Measurements from ENCODE around the gene ABCA13. TPM values are rescaled to one million over a fixed set of nuclear protein-coding genes. Genes with fewer than 3 reads are reported as not detected.

The ABCA13 gene
- total RNA-seq, 1 donor from 2014 or later = 0.35 TPM

- Histone ChIP-seq H3K4me1 (no peaks in the 10 kb centered on the region), H3K27me3 (no peaks in the 10 kb centered on the region), H3K9me3 (no peaks in the 10 kb centered on the region), H3K4me3 (no peak overlapping the region), H3K36me3 (no peaks in the 10 kb centered on the region), H3K27ac (no peak overlapping the region)
- no peak for DNase-seq
- ATAC-seq = no peak
- TF ChIP-seq CTCF (IDR thresholded peaks at IDR 0.05) = no peak
- intact Hi-C loops (cut with DNase I) = no loop called here
These were observed 134.4 kb downstream of the ABCA13 start for GRCh38 chr7:48305661-48306060.

- intact Hi-C loops (cut with DNase I) = no loop called here
- no peak for TF ChIP-seq CTCF (IDR thresholded peaks at IDR 0.05)
- Histone ChIP-seq H3K4me3 (no peak overlapping the region), H3K36me3 (no peaks in the 10 kb centered on the region), H3K4me1 (no peaks in the 10 kb centered on the region), H3K27ac (no peak overlapping the region), H3K27me3 (no peaks in the 10 kb centered on the region), H3K9me3 (no peaks in the 10 kb centered on the region)
- ATAC-seq = no peak
- no peak for DNase-seq
These were observed 135.9 kb downstream of the ABCA13 start for GRCh38 chr7:48307041-48307714.

GRCh38 chr7:48309720-48310119 is 138.5 kb downstream of the ABCA13 start:
- ATAC-seq (no peak), DNase-seq (no peak)
- H3K36me3 ChIP-seq = no peaks in the 10 kb centered on the region
- TF ChIP-seq CTCF (IDR thresholded peaks at IDR 0.05) = no peak
- no peaks in the 10 kb centered on the region for H3K9me3 ChIP-seq
- H3K4me1 ChIP-seq = no peaks in the 10 kb centered on the region
- intact Hi-C loops (cut with DNase I) = no loop called here
- no peak overlapping the region for H3K27ac ChIP-seq
- no peak overlapping the region for H3K4me3 ChIP-seq
- H3K27me3 ChIP-seq = no peaks in the 10 kb centered on the region

- TF ChIP-seq CTCF (IDR thresholded peaks at IDR 0.05) = no peak
- no peak for ATAC-seq
- H3K36me3 ChIP-seq = no peaks in the 10 kb centered on the region
- no peaks in the 10 kb centered on the region for H3K27me3 ChIP-seq
- no peak overlapping the region for H3K4me3 ChIP-seq
- H3K27ac ChIP-seq = no peak overlapping the region
- no peak for DNase-seq
- intact Hi-C loops (cut with DNase I) = no loop called here
- H3K9me3 ChIP-seq = no peaks in the 10 kb centered on the region
- H3K4me1 ChIP-seq = no peaks in the 10 kb centered on the region
These were observed 140.3 kb downstream of the ABCA13 start for GRCh38 chr7:48311464-48312100.

DNA sequence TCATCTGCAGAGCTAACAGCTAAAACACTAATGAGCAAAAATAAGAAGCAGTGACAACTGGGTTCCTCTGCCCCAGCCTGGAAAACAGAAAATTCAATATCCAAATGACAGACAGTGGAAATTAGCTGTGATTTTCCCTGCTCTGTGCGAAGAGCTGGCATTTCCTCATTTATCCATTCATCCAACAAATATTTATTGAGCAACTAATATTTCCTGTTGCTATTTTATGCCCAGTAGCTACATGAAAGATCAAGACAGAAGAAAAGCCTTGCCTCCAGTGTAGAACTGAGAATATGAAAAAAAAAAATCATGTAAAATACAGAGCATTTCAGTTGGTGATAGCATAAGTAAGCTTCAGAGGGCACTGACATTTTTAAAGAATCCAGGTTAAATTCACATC is 140.9 kb downstream of the ABCA13 start:
- intact Hi-C loops (cut with DNase I) = no loop called here
- Histone ChIP-seq H3K27ac (no peak overlapping the region), H3K4me3 (no peak overlapping the region), H3K36me3 (no peaks in the 10 kb centered on the region), H3K9me3 (no peaks in the 10 kb centered on the region), H3K4me1 (no peaks in the 10 kb centered on the region), H3K27me3 (no peaks in the 10 kb centered on the region)
- no peak for DNase-seq
- TF ChIP-seq CTCF (IDR thresholded peaks at IDR 0.05) = no peak
- no peak for ATAC-seq
